Measurements from ENCODE around the gene WNT16. TPM values are rescaled to one million over a fixed set of nuclear protein-coding genes. Genes with fewer than 3 reads are reported as not detected.

Gene WNT16
- total RNA-seq, 1 experiment from 2014 or later, result not detected

GRCh38 chr7:121334875-121335648 is 6.3 kb downstream of the WNT16 start:
- H2BK120ac ChIP-seq (ENCODE audit: low read depth, low read length, poor library complexity, severe bottlenecking), result no peak overlapping the region
- no peak overlapping the region for H3K4me3 Mint-ChIP-seq
- no peaks in the 10 kb centered on the region; the same call in 1 of the 2 replicates for H3K27me3 ChIP-seq (ENCODE audit: insufficient read depth, low read length)
- no peak overlapping the region for H4K5ac ChIP-seq (ENCODE audit: insufficient read length, low read depth, low read length)
- no peaks in the 10 kb centered on the region for H3K4me1 ChIP-seq (ENCODE audit: insufficient read depth, low read length)
- no peak overlapping the region for H3K27ac Mint-ChIP-seq
- no peak for TF ChIP-seq CTCF (conservative IDR thresholded peaks at IDR 0.05)
- H2BK20ac ChIP-seq (ENCODE audit: low read depth, low read length, poor library complexity, severe bottlenecking), result no peak overlapping the region
- H3T11ph ChIP-seq (ENCODE audit: low read length), result no peak overlapping the region
- H3K56ac ChIP-seq (ENCODE audit: insufficient read length, low read depth, low read length), result no peak overlapping the region
- no peak overlapping the region for H2AK5ac ChIP-seq (ENCODE audit: insufficient read length, low read length)
- H2BK5ac ChIP-seq (ENCODE audit: insufficient read length, low read length), result no peak overlapping the region
- no peak overlapping the region for H2AFZ ChIP-seq (ENCODE audit: low read length)
- H3K27me3 Mint-ChIP-seq (ENCODE audit: low read depth), result peaks cover 20% of the 10 kb centered on the region
- H3K18ac ChIP-seq (ENCODE audit: insufficient read length, low read depth, low read length), result no peak overlapping the region
- DNase-seq, result no peak
- no peak overlapping the region for H3K9ac ChIP-seq (ENCODE audit: extremely low read depth, insufficient read length, low read length)
- H3K4ac ChIP-seq (ENCODE audit: low read depth, low read length), result no peak overlapping the region
- no CpG with 5 or more reads among the region's 10 CpGs for WGBS (ENCODE audit: extremely low coverage, insufficient read length, low lambda C conversion rate)
- no peaks in the 10 kb centered on the region for H3K79me1 ChIP-seq (ENCODE audit: insufficient read depth, low read depth, low read length, poor library complexity, severe bottlenecking)
- no peaks in the 10 kb centered on the region for H3K79me2 ChIP-seq (ENCODE audit: insufficient read depth, low read length)
- no peaks in the 10 kb centered on the region for H3K36me3 Mint-ChIP-seq (ENCODE audit: insufficient read depth in 1 of 3, low read depth in 3 of 3)
- H3K23me2 ChIP-seq (ENCODE audit: insufficient read length, low read depth, low read length, poor library complexity, severe bottlenecking), result peaks cover 5% of the 10 kb centered on the region
- H3K14ac ChIP-seq (ENCODE audit: insufficient read depth, low read length), result no peak overlapping the region
- no peaks in the 10 kb centered on the region for H3K9me3 ChIP-seq (ENCODE audit: control insufficient read depth, low read depth, low read length)
- no peak overlapping the region for H2BK12ac ChIP-seq (ENCODE audit: insufficient read length, low read depth, low read length)
- no peak overlapping the region for H3K23ac ChIP-seq (ENCODE audit: insufficient read length, low read depth, low read length)
- H2BK15ac ChIP-seq (ENCODE audit: low read depth, low read length), result no peak overlapping the region
- H3K9me3 Mint-ChIP-seq, result no peaks in the 10 kb centered on the region
- no peak overlapping the region for H4K8ac ChIP-seq (replicated peaks; ENCODE audit: insufficient read length, low read depth, low read length)
- peaks cover 5 to 8% of the 10 kb centered on the region in 2 experiments for H3K4me1 Mint-ChIP-seq
- no peak overlapping the region for H3K4me2 ChIP-seq (ENCODE audit: insufficient read depth, insufficient read length, low read length)
- H4K91ac ChIP-seq (ENCODE audit: insufficient read length, low read depth, low read length), result no peak overlapping the region
- no peak overlapping the region for H3K27ac ChIP-seq (ENCODE audit: insufficient read length, low read depth, low read length)
- H4K20me1 ChIP-seq (ENCODE audit: control insufficient read depth, insufficient read depth, insufficient read length), result no peaks in the 10 kb centered on the region
